K562 (cell line): ENCODE measurements around the gene NEDD4L. TPM values are rescaled to one million over a fixed set of nuclear protein-coding genes. Genes with fewer than 3 reads are reported as not detected.
A peak's percentile ranks its signal among the peaks of the same experiment; 100 is the strongest.

Experiments used
- ATAC-seq: fragments of 200-7000 bp; cut with Tn5 transposase; 3 replicates; pipeline ENCODE4 v1.9.1; 2020; ENCODE audit warnings: moderate library complexity
- BruUV-seq: library from RNA; stranded (reverse); fragments of 400-500 nt; replicated peaks from 2 replicates; lab custom pipeline; 2021; lab: Mats Ljungman, UMichigan
- CTCF ChIA-PET: fragments of 300-600 bp; formaldehyde crosslinking; extraction: SDS; loops from one replicate; lab custom pipeline; 2021; ENCODE audit warnings: low intra/inter-chr PET ratio; lab: Yijun Ruan, JAX
- POLR2A ChIA-PET: fragments of 300-600, 350-650 bp; sonication (Branson Sonifier 250); formaldehyde crosslinking; extraction: SDS; loops from one replicate; lab custom pipeline; 2021; ENCODE audit warnings: antibody characterized with exemption, inconsistent platforms; lab: Yijun Ruan, JAX
- DNase-seq, 4 experiments: peaks; one replicate each; pipeline versions ENCODE4 v3.0.0 to v3.0.0-alpha.2; 2011 to 2018; ENCODE audit warnings: low spot score in 3 of 4, mixed read lengths in 3 of 4; ENCODE audit errors: extremely low read depth in 1 of 4
- FAIRE-seq: peaks from 2 replicates; lab custom pipeline; 2011; peaks lifted over from hg19 to GRCh38; lab: Jason Lieb, UNC
- H2AFZ ChIP-seq: 2 replicates; pipeline ENCODE4 v1.6.0; 2011; ENCODE audit warnings: low read depth, low read length, control low read depth, inconsistent platforms
- H3K27ac ChIP-seq: fragments of 200-600 bp; 3 replicates; pipeline ENCODE4 v1.8.0; 2011; ENCODE audit warnings: low read depth, mild to moderate bottlenecking, control low read depth, inconsistent platforms, low read length, moderate library complexity, mixed read lengths; ENCODE audit errors: extremely low read depth
- H3K27me3 ChIP-seq, 2 experiments: fragments of 300-600 bp in 1 of 2; 2 replicates in 1 of 2; 3 replicates in 1 of 2; pipeline versions ENCODE4 v1.6.0 to v1.8.0; 2011; ENCODE audit warnings: inconsistent platforms in 2 of 2, low read length in 2 of 2, mild to moderate bottlenecking in 1 of 2, mixed read lengths in 1 of 2, moderate library complexity in 1 of 2; ENCODE audit not compliant: control insufficient read depth in 2 of 2, insufficient read depth in 2 of 2
- H3K36me3 ChIP-seq: fragments of 300-600 bp; 3 replicates; pipeline ENCODE4 v1.8.0; 2011; ENCODE audit warnings: mild to moderate bottlenecking, low read length, inconsistent platforms; ENCODE audit not compliant: control insufficient read depth, insufficient read depth
- H3K4me1 ChIP-seq, 2 experiments: fragments of 200-600 bp in 1 of 2; replicated peaks in 1 of 2; 2 replicates in 1 of 2; 3 replicates in 1 of 2; pipeline versions ENCODE4 v1.5.1 to v1.8.0; 2011; ENCODE audit warnings: inconsistent platforms in 2 of 2, low read length in 2 of 2, mild to moderate bottlenecking in 1 of 2, mixed read lengths in 1 of 2, moderate library complexity in 1 of 2; ENCODE audit not compliant: control insufficient read depth in 2 of 2, insufficient read depth in 2 of 2
- H3K4me2 ChIP-seq: 2 replicates; pipeline ENCODE4 v1.6.1; 2011; ENCODE audit warnings: low read length, control low read depth, inconsistent platforms, mixed read lengths; ENCODE audit not compliant: insufficient read depth
- H3K4me3 ChIP-seq: fragments of 200-600 bp; sonication (generic), shearing (Covaris generic); 2 replicates; pipeline ENCODE4 v1.5.1; 2016; ENCODE audit warnings: control low read depth, inconsistent platforms
- H3K79me2 ChIP-seq: fragments of 200-600 bp; 3 replicates; pipeline ENCODE4 v1.8.0; 2011; ENCODE audit warnings: low read length, inconsistent platforms; ENCODE audit not compliant: control insufficient read depth, insufficient read depth
- H3K9ac ChIP-seq, 2 experiments: 2 replicates each; pipeline versions ENCODE4 v1.6.0 to v1.6.1; 2011; ENCODE audit warnings: low read depth in 2 of 2, low read length in 2 of 2, control low read depth in 1 of 2, inconsistent platforms in 1 of 2, mild to moderate bottlenecking in 1 of 2, mixed read lengths in 1 of 2; ENCODE audit not compliant: insufficient read depth in 1 of 2
- H3K9me1 ChIP-seq: one replicate; pipeline ENCODE4 v1.6.0; 2011; ENCODE audit warnings: inconsistent platforms, mild to moderate bottlenecking, low read length, moderate library complexity; ENCODE audit not compliant: control insufficient read depth, insufficient read depth
- H3K9me3 ChIP-seq: replicated peaks from 2 replicates; pipeline ENCODE4 v1.5.1; 2011; ENCODE audit warnings: low read depth, low read length, inconsistent platforms; ENCODE audit not compliant: control insufficient read depth, insufficient read depth
- H4K20me1 ChIP-seq: replicated peaks from 2 replicates; pipeline ENCODE4 v1.6.1; 2011; ENCODE audit warnings: low read length, inconsistent platforms, mixed read lengths; ENCODE audit not compliant: control insufficient read depth, insufficient read depth
- CBFA2T3 ChIP-seq: fragments of 450-650 bp; IDR thresholded peaks from 2 replicates; pipeline ENCODE4 v1.6.1; 2017
- CEBPB ChIP-seq: fragments of 450-650 bp; IDR thresholded peaks from 2 replicates; pipeline ENCODE4 v1.6.1; 2016; ENCODE audit warnings: missing genetic modification characterization, missing compliant biosample characterization
- ESRRA ChIP-seq: fragments of 450-650 bp; IDR thresholded peaks from 2 replicates; pipeline ENCODE4 v1.6.1; 2014; ENCODE audit warnings: low read depth, mild to moderate bottlenecking, moderate library complexity, borderline replicate concordance
- FOSL1 ChIP-seq: fragments of 200-800 bp; sonication (Bioruptor generic); conservative IDR thresholded peaks from 2 replicates; pipeline ENCODE4 v1.6.1; 2016; ENCODE audit warnings: missing genetic modification characterization, missing compliant biosample characterization
- HDAC1 ChIP-seq, 2 experiments: fragments of 450-650 bp; IDR thresholded peaks; 2 replicates each; pipeline ENCODE4 v1.6.1; 2016 to 2017; ENCODE audit warnings: inconsistent platforms in 1 of 2, mild to moderate bottlenecking in 1 of 2, moderate library complexity in 1 of 2
- HDAC2 ChIP-seq: fragments of 450-650 bp; IDR thresholded peaks from 2 replicates; pipeline ENCODE4 v1.6.1; 2016; ENCODE audit warnings: mild to moderate bottlenecking
- HMG20B ChIP-seq: fragments of 250-450 bp; sonication (Bioruptor Pico); IDR thresholded peaks from 2 replicates; pipeline ENCODE4 v1.5.0; 2021; ENCODE audit warnings: mild to moderate bottlenecking
- KDM1A ChIP-seq, 2 experiments: fragments of 450-650 bp; IDR thresholded peaks; 2 replicates each; pipeline ENCODE4 v1.6.1; 2016; ENCODE audit warnings: mild to moderate bottlenecking in 2 of 2
- MEF2D ChIP-seq: conservative IDR thresholded peaks from 2 replicates; pipeline ENCODE4 v1.6.1; 2016; ENCODE audit warnings: low read depth, missing genetic modification characterization, missing compliant biosample characterization
- RCOR1 ChIP-seq, 2 experiments: IDR thresholded peaks; 2 replicates each; pipeline ENCODE4 v1.6.1; 2012; ENCODE audit warnings: low read depth in 2 of 2, low read length in 2 of 2, borderline replicate concordance in 1 of 2, improper control_type of control experiment in 1 of 2
- SETDB1 ChIP-seq: IDR thresholded peaks from one replicate; pipeline ENCODE4 v1.6.1; 2012; ENCODE audit warnings: low read length, control low read depth, inconsistent platforms
- SMAD2 ChIP-seq: fragments of 150-350 bp; IDR thresholded peaks from 2 replicates; pipeline ENCODE4 v1.6.1; 2014; ENCODE audit warnings: low read depth, mild to moderate bottlenecking, low read length
- SMARCE1 ChIP-seq: fragments of 450-650 bp; IDR thresholded peaks from 2 replicates; pipeline ENCODE4 v1.7.1; 2016; ENCODE audit warnings: mild to moderate bottlenecking
- WGBS: fragments of 100-300 bp; shearing (Covaris generic); methylation state at CpG from one replicate; pipeline ENCODE4 v1.1.6; 2016; ENCODE audit warnings: low coverage, mixed read lengths; ENCODE audit not compliant: insufficient coverage; ENCODE audit errors: missing lambda C conversion rate; 5-methylcytosine and 5-hydroxymethylcytosine counted together
- in situ Hi-C: fragments of 300-500 bp; cut with MboI; formaldehyde crosslinking; loops from 4 replicates; pipeline ENCODE4 v1.15.0; 2018; ENCODE audit warnings: inconsistent platforms, mixed read lengths
- intact Hi-C: fragments of 100-400 bp; cut with micrococcal nuclease; formaldehyde crosslinking; loops from 2 replicates; pipeline ENCODE4 v1.14.2; 2022
- polyA plus RNA-seq, 8 experiments: library from polyadenylated mRNA; depleted of rRNA in 4 of 8; stranded (reverse) in 5 of 8; unstranded in 3 of 8; fragments of >200 nt; fragmentation: Nextera tagmentation in 2 of 8; fragmentation: Illumina TruSeq in 1 of 8; extraction: Ambion mirVana in 2 of 8; extraction: Trizol in 1 of 8; gene quantifications; 2 replicates each; pipeline versions ENCODE4 v1.2.1 to v1.2.3, GENCODE V29; 2011 to 2014; ENCODE audit warnings: inconsistent platforms in 1 of 8, missing spikeins in 1 of 8
- total RNA-seq, 7 experiments: library from RNA; depleted of rRNA in 6 of 7; stranded (reverse); fragments of >200 nt in 6 of 7; fragmentation: Illumina TruSeq in 2 of 7; extraction: Trizol in 2 of 7; gene quantifications; 2 replicates each; pipeline versions ENCODE4 v1.2.1 to v1.2.3, GENCODE V29; 2011 to 2021; ENCODE audit warnings: low replicate concordance in 1 of 7
- TF ChIP-seq, protein P1 (sequence below): fragments of 250-450 bp; sonication (Bioruptor Pico); IDR thresholded peaks from 2 replicates; pipeline ENCODE4 v1.4.0; 2020; ENCODE audit warnings: mild to moderate bottlenecking
- TF ChIP-seq, protein P2 (sequence below): fragments of 450-650 bp; IDR thresholded peaks from 2 replicates; pipeline ENCODE4 v1.6.1; 2014; ENCODE audit warnings: low read depth, mild to moderate bottlenecking, moderate library complexity, borderline replicate concordance

NEDD4L gene
- total and polyA plus RNA-seq, 9 of the 15 experiments (the other 6 are each of a cell fraction or from before 2014, with no cell fraction given): 8.1 to 33.4 (median 19.9) TPM

DNA sequence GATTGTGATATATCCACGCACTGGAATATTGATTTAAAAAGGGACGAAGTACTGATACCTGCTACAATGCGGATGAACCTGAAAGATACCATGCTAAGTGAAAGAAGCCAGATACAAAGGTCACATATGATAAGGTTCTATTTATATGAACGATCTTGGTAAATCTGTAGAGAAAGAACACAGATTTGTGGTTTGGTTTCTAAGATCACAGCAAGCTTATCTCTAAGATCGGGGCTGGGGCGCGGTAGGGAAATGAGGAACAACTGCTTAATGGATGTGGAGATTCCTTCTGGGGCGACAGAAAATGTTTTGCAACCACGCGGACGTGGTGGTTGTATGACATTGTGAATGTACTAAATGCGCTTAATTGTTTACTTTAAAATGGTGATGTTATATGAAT lies 60.1 kb downstream of the NEDD4L start:
- H3K36me3 ChIP-seq: no peaks in the 10 kb centered on the region
- peak; percentile 24; the same call in 1 of the 2 replicates for TF ChIP-seq CEBPB (tag)
- TF ChIP-seq SETDB1: no peak
- no peak for TF ChIP-seq SMAD2
- TF ChIP-seq SMARCE1: no peak
- TF ChIP-seq RCOR1 (IDR thresholded peaks at IDR 0.05; ENCODE audit: borderline replicate concordance in 1 of 2, low read depth in 2 of 2, low read length in 2 of 2): peak; percentile 57 to 97; a peak in 3 of 4 replicates
- peak; percentile 93 to 94 for TF ChIP-seq KDM1A (IDR thresholded peaks at IDR 0.05)
- TF ChIP-seq CBFA2T3: peak; percentile 4; the same call in 1 of the 2 replicates
- TF ChIP-seq FOSL1 (tag): 0 out of 2 replicates have a peak, but pooled peaks have one; percentile 22
- TF ChIP-seq, protein P1, sequence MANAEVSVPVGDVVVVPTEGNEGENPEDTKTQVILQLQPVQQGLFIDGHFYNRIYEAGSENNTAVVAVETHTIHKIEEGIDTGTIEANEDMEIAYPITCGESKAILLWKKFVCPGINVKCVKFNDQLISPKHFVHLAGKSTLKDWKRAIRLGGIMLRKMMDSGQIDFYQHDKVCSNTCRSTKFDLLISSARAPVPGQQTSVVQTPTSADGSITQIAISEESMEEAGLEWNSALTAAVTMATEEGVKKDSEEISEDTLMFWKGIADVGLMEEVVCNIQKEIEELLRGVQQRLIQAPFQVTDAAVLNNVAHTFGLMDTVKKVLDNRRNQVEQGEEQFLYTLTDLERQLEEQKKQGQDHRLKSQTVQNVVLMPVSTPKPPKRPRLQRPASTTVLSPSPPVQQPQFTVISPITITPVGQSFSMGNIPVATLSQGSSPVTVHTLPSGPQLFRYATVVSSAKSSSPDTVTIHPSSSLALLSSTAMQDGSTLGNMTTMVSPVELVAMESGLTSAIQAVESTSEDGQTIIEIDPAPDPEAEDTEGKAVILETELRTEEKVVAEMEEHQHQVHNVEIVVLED (CRISPR knock-in tag): no peak
- TF ChIP-seq HMG20B (CRISPR knock-in tag): peak; percentile 65; the same call in 1 of the 2 replicates
- peak; percentile 72; the same call in 1 of the 2 replicates for TF ChIP-seq MEF2D (tag)
- peak; percentile 71; the same call in 1 of the 2 replicates for TF ChIP-seq ESRRA
- TF ChIP-seq HDAC1 (IDR thresholded peaks at IDR 0.05): peak in 1 of 2 experiments; percentile 74; a peak in 2 of 4 replicates
- TF ChIP-seq, protein P2, sequence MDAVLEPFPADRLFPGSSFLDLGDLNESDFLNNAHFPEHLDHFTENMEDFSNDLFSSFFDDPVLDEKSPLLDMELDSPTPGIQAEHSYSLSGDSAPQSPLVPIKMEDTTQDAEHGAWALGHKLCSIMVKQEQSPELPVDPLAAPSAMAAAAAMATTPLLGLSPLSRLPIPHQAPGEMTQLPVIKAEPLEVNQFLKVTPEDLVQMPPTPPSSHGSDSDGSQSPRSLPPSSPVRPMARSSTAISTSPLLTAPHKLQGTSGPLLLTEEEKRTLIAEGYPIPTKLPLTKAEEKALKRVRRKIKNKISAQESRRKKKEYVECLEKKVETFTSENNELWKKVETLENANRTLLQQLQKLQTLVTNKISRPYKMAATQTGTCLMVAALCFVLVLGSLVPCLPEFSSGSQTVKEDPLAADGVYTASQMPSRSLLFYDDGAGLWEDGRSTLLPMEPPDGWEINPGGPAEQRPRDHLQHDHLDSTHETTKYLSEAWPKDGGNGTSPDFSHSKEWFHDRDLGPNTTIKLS: no peak
- TF ChIP-seq HDAC2: peak; percentile 55; the same call in 1 of the 2 replicates
- no peaks in the 10 kb centered on the region; a peak in 1 of 5 replicates for H3K4me1 ChIP-seq
- FAIRE-seq (no peak), ATAC-seq (no peak), DNase-seq (no peak)
- WGBS: 25% methylated on average over 12 of the region's 12 CpGs
- H3K27ac ChIP-seq: no peak overlapping the region
- H3K4me2 ChIP-seq: no peak overlapping the region
- no peak overlapping the region for H3K9ac ChIP-seq
- H3K4me3 ChIP-seq: no peak overlapping the region
- no peak overlapping the region for H2AFZ ChIP-seq
- H4K20me1 ChIP-seq: peaks cover 3% of the 10 kb centered on the region
- no TSS peak for BruUV-seq
- in situ Hi-C loops: no loop called here
- H3K9me1 ChIP-seq: no peaks in the 10 kb centered on the region
- CTCF ChIA-PET: no interaction called here
- POLR2A ChIA-PET: interaction anchor here (0.6 to 1.4 kb wide), 2 partner anchors 13 to 478 kb away, joined by 3 to 5 read pairs; no protein-coding TSS in a partner anchor
- no peaks in the 10 kb centered on the region; the same call in 1 of the 3 replicates for H3K79me2 ChIP-seq
- intact Hi-C loops: no loop called here
- H3K9me3 ChIP-seq: no peaks in the 10 kb centered on the region
- H3K27me3 ChIP-seq: no peaks in the 10 kb centered on the region
